ENCODE measurements around the gene LSM4. TPM values are rescaled to one million over a fixed set of nuclear protein-coding genes. Genes with fewer than 3 reads are reported as not detected.
"Not testable (repeated sequence)": the region's sequence is repeated elsewhere in the genome, so short reads cannot be mapped to it uniquely, and the experiment has no call there.

LSM4 gene
- total RNA-seq, result 119 TPM

DNA sequence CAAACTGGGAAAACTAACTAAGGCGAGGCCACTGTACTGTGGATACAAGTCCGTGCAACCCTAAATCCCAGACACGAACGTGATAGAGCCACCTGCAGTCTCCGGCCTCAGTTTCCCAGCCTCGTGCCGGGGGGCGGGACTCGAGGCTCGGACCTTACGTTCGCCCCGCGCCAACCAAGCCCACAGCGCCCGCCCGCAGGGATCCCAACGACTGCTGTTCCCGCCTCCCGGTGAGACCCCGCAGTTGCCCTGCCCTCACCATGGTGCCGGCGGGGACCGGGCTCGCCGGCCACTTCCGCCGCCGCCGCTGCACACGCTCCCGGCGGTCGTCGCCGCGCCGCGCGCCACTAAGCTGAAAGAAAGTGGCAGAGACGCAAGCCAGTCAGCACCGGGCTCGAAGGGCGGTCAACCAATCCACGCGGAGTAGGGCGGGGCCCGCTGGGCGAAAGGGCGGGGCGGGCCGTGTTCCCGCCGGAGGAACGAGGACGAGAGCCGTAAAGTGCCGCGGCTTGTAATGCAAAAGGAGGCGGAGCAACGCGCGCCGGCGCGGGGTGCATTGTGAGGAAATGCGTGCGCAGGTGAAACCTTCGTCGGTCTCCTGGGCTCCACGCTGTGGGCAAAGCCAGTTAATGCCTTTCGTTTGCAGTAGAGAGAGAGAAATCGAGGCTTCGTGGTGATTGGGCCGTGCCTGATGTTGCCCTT lies at the start of gene LSM4:
Gene LSM4 (minus strand): TSS at position 318 of the 702 bp plus-strand sequence. CDS start 56 bp downstream, at position 262.
- Histone ChIP-seq H3K36me3 (ENCODE audit: control insufficient read depth in 3 of 3, insufficient read depth in 3 of 3, low read length in 3 of 3) (no peaks in the 10 kb centered on the region), H3K27ac (ENCODE audit: low read depth, low read length) (peak within 1 kb of the TSS; percentile 87), H3K9ac (ENCODE audit: low read depth in 1 of 3, low read length in 3 of 3) (peak within 1 kb of the TSS; percentile 90 to 94 (median 94)), H3K4me1 (ENCODE audit: control insufficient read depth in 3 of 3, insufficient read depth in 3 of 3, low read length in 3 of 3) (peaks cover 42 to 52% (median 45%) of the 10 kb centered on the region in 3 donors), H3K9me3 (ENCODE audit: control insufficient read depth in 3 of 3, low read length in 3 of 3) (no peaks in the 10 kb centered on the region), H3K27me3 (ENCODE audit: control insufficient read depth in 3 of 3, insufficient read depth in 3 of 3, low read length in 3 of 3) (no peaks in the 10 kb centered on the region), H3K4me3 (ENCODE audit: low read length in 3 of 3) (peak within 1 kb of the TSS; percentile 86 to 93 (median 90))

DNA sequence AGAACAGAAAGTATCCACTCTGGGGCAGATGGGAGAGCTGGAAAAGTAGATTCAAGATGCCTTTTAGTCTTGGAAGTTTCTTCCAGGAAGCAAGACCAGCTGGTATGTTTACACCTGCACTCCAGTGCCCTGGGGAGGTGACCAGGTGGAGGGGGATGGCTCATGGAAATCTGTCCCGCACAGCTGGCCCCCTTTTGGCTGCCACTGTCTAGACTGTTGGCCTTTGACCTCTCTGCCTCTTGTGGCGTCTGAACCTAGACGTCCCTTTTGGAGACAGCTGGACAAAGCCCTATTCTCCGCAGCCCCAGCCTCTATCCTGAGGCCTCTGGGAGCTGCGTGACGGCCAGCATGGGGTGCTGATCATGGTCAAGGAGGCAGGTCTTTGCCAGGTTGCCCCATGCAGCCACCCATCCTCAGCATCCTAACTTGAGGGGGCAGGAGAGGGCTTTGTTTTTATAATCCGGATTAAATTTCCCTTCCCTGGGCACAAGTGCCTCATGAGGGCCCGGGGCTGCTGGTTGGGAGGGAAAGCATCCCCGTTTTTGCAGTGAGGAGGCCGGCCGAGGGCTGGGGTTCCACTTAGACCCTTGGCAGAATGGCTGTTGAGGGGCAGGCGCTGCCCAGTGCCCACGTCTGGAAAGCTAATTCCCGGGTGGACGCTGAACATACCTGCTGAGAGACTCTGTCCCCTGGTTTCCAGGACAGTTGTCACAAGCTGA lies 45.8 kb upstream of the LSM4 start:
- no peaks in the 10 kb centered on the region for H3K9me3 ChIP-seq (ENCODE audit: control insufficient read depth in 3 of 3, low read length in 3 of 3)
- H3K9ac ChIP-seq (ENCODE audit: low read depth in 1 of 3, low read length in 3 of 3), result no peak overlapping the region
- H3K27me3 ChIP-seq (ENCODE audit: control insufficient read depth in 3 of 3, insufficient read depth in 3 of 3, low read length in 3 of 3), result no peaks in the 10 kb centered on the region
- H3K27ac ChIP-seq (ENCODE audit: low read depth, low read length), result no peak overlapping the region
- no peak overlapping the region for H3K4me3 ChIP-seq (ENCODE audit: low read length in 3 of 3)
- peaks cover 8 to 16% (median 15%) of the 10 kb centered on the region in 3 donors for H3K4me1 ChIP-seq (ENCODE audit: control insufficient read depth in 3 of 3, insufficient read depth in 3 of 3, low read length in 3 of 3)
- H3K36me3 ChIP-seq (ENCODE audit: control insufficient read depth in 3 of 3, insufficient read depth in 3 of 3, low read length in 3 of 3), result peaks cover 3 to 5% (median 3%) of the 10 kb centered on the region in 3 donors

DNA sequence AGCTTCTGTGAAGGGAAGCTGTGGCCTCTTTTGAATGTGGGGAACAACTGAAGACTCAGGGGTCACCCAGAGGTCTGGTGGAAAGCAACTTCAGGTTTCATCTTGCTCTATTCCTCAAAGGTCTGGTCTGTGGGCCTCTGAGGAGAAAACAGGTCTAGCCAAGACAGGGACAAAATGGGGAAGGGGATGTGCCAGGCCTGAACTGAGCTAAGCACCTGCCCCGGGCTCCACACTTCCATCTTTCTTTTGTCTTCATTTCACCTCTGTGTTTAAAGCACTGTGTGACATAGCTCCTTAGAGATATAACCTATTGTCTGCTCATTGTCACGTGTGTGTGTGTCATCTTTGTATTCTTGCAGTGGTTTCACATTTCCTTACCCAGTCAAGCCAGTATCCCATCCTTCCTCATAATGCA lies 43.2 kb upstream of the LSM4 start:
- H3K9ac ChIP-seq (ENCODE audit: low read depth in 1 of 3, low read length in 3 of 3), result peak overlapping the region in 1 of 3 donors; percentile 25
- no peaks in the 10 kb centered on the region for H3K27me3 ChIP-seq (ENCODE audit: control insufficient read depth in 3 of 3, insufficient read depth in 3 of 3, low read length in 3 of 3)
- H3K4me1 ChIP-seq (ENCODE audit: control insufficient read depth in 3 of 3, insufficient read depth in 3 of 3, low read length in 3 of 3), result peaks cover 5 to 17% (median 11%) of the 10 kb centered on the region in 3 donors
- H3K4me3 ChIP-seq (ENCODE audit: low read length in 3 of 3), result no peak overlapping the region
- H3K27ac ChIP-seq (ENCODE audit: low read depth, low read length), result peak overlapping the region; percentile 52
- peaks cover 11 to 17% (median 17%) of the 10 kb centered on the region in 3 donors for H3K36me3 ChIP-seq (ENCODE audit: control insufficient read depth in 3 of 3, insufficient read depth in 3 of 3, low read length in 3 of 3)
- H3K9me3 ChIP-seq (ENCODE audit: control insufficient read depth in 3 of 3, low read length in 3 of 3), result no peaks in the 10 kb centered on the region

DNA sequence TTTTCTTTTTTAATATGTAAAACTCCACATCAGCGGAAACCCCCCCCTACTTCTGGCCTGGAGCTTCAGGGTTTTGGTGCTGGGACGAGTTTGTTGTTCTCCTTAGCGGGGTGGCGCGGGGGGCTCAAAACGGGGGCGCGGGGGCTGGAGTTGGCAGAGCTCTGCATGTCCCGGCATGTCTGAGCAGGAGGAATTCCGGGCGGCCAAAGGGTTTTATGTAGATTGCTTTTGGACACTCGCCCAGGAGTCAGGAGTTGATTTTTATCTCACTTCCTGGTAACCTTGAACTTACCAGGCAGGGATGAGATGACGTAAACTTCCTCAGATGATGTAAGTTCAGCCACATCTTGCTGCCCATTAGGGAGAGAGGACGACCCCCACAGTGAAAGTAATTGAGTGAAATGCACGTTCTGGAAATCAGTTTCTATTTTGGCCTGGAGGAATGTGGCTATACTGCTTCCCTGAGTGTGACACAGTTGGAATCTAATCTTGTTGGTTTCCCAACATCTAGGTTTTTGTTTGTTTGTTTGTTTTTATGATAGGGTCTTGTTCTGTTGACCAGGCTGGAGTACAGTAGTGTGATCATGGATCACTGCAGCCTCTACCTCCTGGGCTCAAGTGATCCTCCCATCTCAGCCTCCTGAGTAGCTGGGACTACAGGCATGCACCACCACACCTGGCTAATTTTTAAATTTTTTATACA lies 42.1 kb upstream of the LSM4 start:
- peak overlapping the region in 1 of 3 donors; percentile 13 for H3K4me3 ChIP-seq (ENCODE audit: low read length in 3 of 3)
- H3K9ac ChIP-seq (ENCODE audit: low read depth in 1 of 3, low read length in 3 of 3), result peak overlapping the region in 1 of 3 donors; percentile 62
- H3K27ac ChIP-seq (ENCODE audit: low read depth, low read length), result peak overlapping the region; percentile 69
- no peaks in the 10 kb centered on the region for H3K9me3 ChIP-seq (ENCODE audit: control insufficient read depth in 3 of 3, low read length in 3 of 3)
- peaks cover 12 to 17% (median 17%) of the 10 kb centered on the region in 3 donors for H3K36me3 ChIP-seq (ENCODE audit: control insufficient read depth in 3 of 3, insufficient read depth in 3 of 3, low read length in 3 of 3)
- peaks cover 5 to 17% (median 11%) of the 10 kb centered on the region in 3 donors for H3K4me1 ChIP-seq (ENCODE audit: control insufficient read depth in 3 of 3, insufficient read depth in 3 of 3, low read length in 3 of 3)
- H3K27me3 ChIP-seq (ENCODE audit: control insufficient read depth in 3 of 3, insufficient read depth in 3 of 3, low read length in 3 of 3), result no peaks in the 10 kb centered on the region

DNA sequence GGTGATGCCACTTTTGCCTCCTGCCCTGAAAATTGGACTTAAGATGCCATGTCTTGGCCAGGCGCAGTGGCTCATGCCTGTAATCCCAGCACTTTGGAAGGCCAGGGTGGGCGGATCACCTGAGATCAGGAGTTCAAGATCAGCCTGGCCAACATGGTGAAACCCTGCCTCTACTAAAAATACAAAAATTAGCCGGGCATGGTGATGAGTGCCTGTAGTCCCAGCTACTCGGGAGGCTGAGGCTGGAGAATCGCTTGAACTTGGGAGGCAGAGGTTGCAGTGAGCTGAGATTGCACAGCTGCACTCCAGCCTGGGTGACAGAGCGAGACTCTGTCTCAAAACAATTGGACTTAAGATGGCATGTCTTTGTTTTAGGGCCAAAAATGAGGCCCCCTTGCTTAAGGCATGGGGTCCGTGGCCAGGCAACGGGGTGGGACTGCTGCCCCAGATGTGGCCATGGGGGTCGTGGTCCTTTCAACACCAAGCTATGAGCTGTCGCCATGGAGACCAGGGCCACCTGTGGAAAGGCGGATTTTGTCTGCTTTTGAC lies 41.5 kb upstream of the LSM4 start:
- not testable (repeated sequence) for H3K27me3 ChIP-seq (ENCODE audit: control insufficient read depth in 3 of 3, insufficient read depth in 3 of 3, low read length in 3 of 3); H3K9me3 ChIP-seq (ENCODE audit: control insufficient read depth in 3 of 3, low read length in 3 of 3)
- H3K36me3 ChIP-seq (ENCODE audit: control insufficient read depth in 3 of 3, insufficient read depth in 3 of 3, low read length in 3 of 3), result peaks cover 13 to 17% (median 17%) of the 10 kb centered on the region in 3 donors
- H3K9ac ChIP-seq (ENCODE audit: low read depth in 1 of 3, low read length in 3 of 3), result peak overlapping the region in 1 of 3 donors; percentile 62
- H3K4me3 ChIP-seq (ENCODE audit: low read length in 3 of 3), result peak overlapping the region in 1 of 3 donors; percentile 13
- peak overlapping the region; percentile 69 for H3K27ac ChIP-seq (ENCODE audit: low read depth, low read length)
- H3K4me1 ChIP-seq (ENCODE audit: control insufficient read depth in 3 of 3, insufficient read depth in 3 of 3, low read length in 3 of 3), result peaks cover 5 to 14% (median 11%) of the 10 kb centered on the region in 3 donors

DNA sequence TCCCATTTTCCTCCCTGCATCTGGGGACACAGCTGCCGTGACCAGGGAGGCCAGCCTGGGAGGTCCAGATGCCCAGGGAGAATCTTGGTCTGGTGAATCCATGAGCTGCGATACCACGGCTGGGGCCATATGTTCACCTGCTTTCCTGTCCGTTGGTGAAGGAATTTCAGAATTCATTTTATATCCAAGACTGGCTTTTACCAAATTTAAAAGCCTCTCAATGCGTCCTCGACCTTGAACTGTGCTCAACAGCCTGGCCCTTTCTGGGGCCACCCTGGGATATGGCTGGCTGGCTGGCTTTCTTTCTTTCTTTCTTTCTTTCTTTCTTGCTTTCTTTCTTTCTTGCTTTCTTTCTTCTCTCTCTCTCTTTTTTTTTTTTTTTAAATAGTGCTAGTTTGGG lies 40.9 kb upstream of the LSM4 start:
- Histone ChIP-seq H3K9ac (ENCODE audit: low read depth in 1 of 3, low read length in 3 of 3) (no peak overlapping the region), H3K27ac (ENCODE audit: low read depth, low read length) (no peak overlapping the region), H3K36me3 (ENCODE audit: control insufficient read depth in 3 of 3, insufficient read depth in 3 of 3, low read length in 3 of 3) (peaks cover 13 to 19% (median 17%) of the 10 kb centered on the region in 3 donors)

DNA sequence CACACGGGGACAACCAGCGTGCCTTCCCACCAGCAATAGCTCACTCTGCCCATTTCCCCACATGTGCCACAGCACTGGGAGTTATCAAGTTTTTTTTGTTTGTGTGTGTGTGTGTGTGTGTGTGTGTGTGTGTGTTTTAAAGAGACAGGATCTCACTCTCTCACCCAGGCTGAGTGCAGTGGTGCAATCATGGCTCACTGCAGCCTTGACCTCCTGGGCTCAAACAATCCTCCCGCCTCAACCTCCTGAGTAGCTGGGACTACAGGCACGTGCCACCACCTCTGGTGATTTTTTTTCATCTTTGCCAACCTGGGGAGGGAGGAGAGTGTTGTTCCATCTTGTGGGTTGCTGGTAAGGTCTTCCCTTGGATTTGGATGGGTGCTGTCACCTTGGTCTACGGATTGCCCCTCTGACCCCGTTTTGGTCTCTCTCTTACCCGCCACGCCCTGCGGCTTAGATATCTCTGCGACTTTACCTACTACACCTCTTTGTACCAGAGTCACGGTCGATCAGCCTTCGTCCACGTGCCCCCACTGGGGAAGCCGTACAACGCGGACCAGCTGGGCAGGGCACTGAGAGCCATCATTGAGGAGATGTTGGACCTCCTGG lies 40.2 kb upstream of the LSM4 start:
- H3K9me3 ChIP-seq (ENCODE audit: control insufficient read depth in 3 of 3, low read length in 3 of 3), result no peaks in the 10 kb centered on the region
- H3K4me1 ChIP-seq (ENCODE audit: control insufficient read depth in 3 of 3, insufficient read depth in 3 of 3, low read length in 3 of 3), result peaks cover 5 to 14% (median 11%) of the 10 kb centered on the region in 3 donors
- H3K27me3 ChIP-seq (ENCODE audit: control insufficient read depth in 3 of 3, insufficient read depth in 3 of 3, low read length in 3 of 3), result no peaks in the 10 kb centered on the region
- no peak overlapping the region for H3K9ac ChIP-seq (ENCODE audit: low read depth in 1 of 3, low read length in 3 of 3)
- no peak overlapping the region for H3K4me3 ChIP-seq (ENCODE audit: low read length in 3 of 3)
- peaks cover 17 to 19% (median 17%) of the 10 kb centered on the region in 3 donors for H3K36me3 ChIP-seq (ENCODE audit: control insufficient read depth in 3 of 3, insufficient read depth in 3 of 3, low read length in 3 of 3)
- no peak overlapping the region for H3K27ac ChIP-seq (ENCODE audit: low read depth, low read length)

More for the DNA sequence above, 40.9 kb upstream of the LSM4 start:
- H3K9me3 ChIP-seq (ENCODE audit: control insufficient read depth in 3 of 3, low read length in 3 of 3), result no peaks in the 10 kb centered on the region
- no peak overlapping the region for H3K4me3 ChIP-seq (ENCODE audit: low read length in 3 of 3)
- H3K4me1 ChIP-seq (ENCODE audit: control insufficient read depth in 3 of 3, insufficient read depth in 3 of 3, low read length in 3 of 3), result peaks cover 5 to 14% (median 11%) of the 10 kb centered on the region in 3 donors
- H3K27me3 ChIP-seq (ENCODE audit: control insufficient read depth in 3 of 3, insufficient read depth in 3 of 3, low read length in 3 of 3), result no peaks in the 10 kb centered on the region

DNA sequence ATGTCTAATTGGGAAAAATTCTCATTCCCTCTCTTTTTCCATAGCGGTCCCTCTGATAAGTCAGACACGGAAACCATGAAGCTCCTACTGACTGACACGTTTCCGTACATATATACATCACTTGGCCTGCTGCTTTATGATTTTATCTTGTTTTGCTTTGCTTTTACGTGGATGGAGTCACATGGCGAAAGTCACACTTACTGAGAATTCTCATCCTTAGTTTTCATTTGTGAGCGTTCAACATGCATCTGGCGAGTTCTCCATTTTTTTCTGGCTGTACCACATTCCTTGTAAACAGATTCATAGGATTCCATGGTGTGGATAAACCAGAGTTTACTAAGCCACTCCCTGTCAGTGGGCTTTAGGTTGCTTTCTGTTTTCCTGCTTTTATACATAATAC lies 38.8 kb upstream of the LSM4 start:
- Histone ChIP-seq H3K36me3 (ENCODE audit: control insufficient read depth in 3 of 3, insufficient read depth in 3 of 3, low read length in 3 of 3) (peaks cover 29 to 31% (median 30%) of the 10 kb centered on the region in 3 donors), H3K9ac (ENCODE audit: low read depth in 1 of 3, low read length in 3 of 3) (no peak overlapping the region), H3K27me3 (ENCODE audit: control insufficient read depth in 3 of 3, insufficient read depth in 3 of 3, low read length in 3 of 3) (no peaks in the 10 kb centered on the region), H3K4me1 (ENCODE audit: control insufficient read depth in 3 of 3, insufficient read depth in 3 of 3, low read length in 3 of 3) (peaks cover 5 to 18% (median 11%) of the 10 kb centered on the region in 3 donors), H3K27ac (ENCODE audit: low read depth, low read length) (no peak overlapping the region), H3K9me3 (ENCODE audit: control insufficient read depth in 3 of 3, low read length in 3 of 3) (peaks cover 0 to 3% (median 0%) of the 10 kb centered on the region in 3 donors), H3K4me3 (ENCODE audit: low read length in 3 of 3) (no peak overlapping the region)

DNA sequence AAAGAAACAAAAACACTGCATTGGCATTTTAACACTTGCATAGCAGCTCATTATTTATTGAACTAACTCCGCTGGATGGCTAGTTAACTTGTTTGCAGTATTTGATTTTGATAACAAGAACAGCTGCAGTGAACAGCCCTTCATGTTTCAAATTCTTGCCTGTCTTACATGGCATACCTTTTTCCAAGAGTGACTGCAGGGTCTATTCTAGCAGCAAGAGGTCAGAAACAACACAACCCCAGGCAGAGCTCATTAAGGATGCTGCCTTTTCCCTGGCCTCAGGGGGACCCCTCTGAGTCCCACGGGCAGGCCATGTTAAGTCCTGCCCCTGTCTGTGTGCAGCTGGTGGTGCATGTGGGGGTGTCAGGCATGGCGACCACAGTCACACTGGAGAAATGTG lies 34.2 kb upstream of the LSM4 start:
- no peak overlapping the region for H3K4me3 ChIP-seq (ENCODE audit: low read length in 3 of 3)
- H3K4me1 ChIP-seq (ENCODE audit: control insufficient read depth in 3 of 3, insufficient read depth in 3 of 3, low read length in 3 of 3), result peaks cover 0 to 4% (median 0%) of the 10 kb centered on the region in 3 donors
- H3K9ac ChIP-seq (ENCODE audit: low read depth in 1 of 3, low read length in 3 of 3), result no peak overlapping the region
- H3K27me3 ChIP-seq (ENCODE audit: control insufficient read depth in 3 of 3, insufficient read depth in 3 of 3, low read length in 3 of 3), result no peaks in the 10 kb centered on the region
- H3K36me3 ChIP-seq (ENCODE audit: control insufficient read depth in 3 of 3, insufficient read depth in 3 of 3, low read length in 3 of 3), result peaks cover 27 to 29% (median 29%) of the 10 kb centered on the region in 3 donors
- H3K27ac ChIP-seq (ENCODE audit: low read depth, low read length), result no peak overlapping the region
- H3K9me3 ChIP-seq (ENCODE audit: control insufficient read depth in 3 of 3, low read length in 3 of 3), result peaks cover 0 to 3% (median 0%) of the 10 kb centered on the region in 3 donors

All from skeletal muscle tissue (tissue), 4 donors.